Endothelial cell (in vitro differentiated cells): Measurements from ENCODE around the gene CRTC1. TPM values are rescaled to one million over a fixed set of nuclear protein-coding genes. Genes with fewer than 3 reads are reported as not detected.

Source experiments
- DNase-seq: peaks from one replicate; pipeline ENCODE4 v3.0.0; 2021; ENCODE audit warnings: low spot score
- H3K27ac Mint-ChIP-seq: one replicate; pipeline ENCODE4 v1.8.0; 2021; ENCODE audit warnings: mixed read lengths, inconsistent platforms; ENCODE audit not compliant: unreplicated experiment
- H3K27me3 Mint-ChIP-seq: one replicate; pipeline ENCODE4 v1.8.0; 2021; ENCODE audit warnings: mild to moderate bottlenecking, moderate library complexity, mixed read lengths, inconsistent platforms; ENCODE audit not compliant: unreplicated experiment
- H3K36me3 Mint-ChIP-seq: one replicate; pipeline ENCODE4 v1.8.0; 2021; ENCODE audit warnings: mild to moderate bottlenecking, low read depth, mixed read lengths, inconsistent platforms; ENCODE audit not compliant: unreplicated experiment
- H3K4me1 Mint-ChIP-seq: one replicate; pipeline ENCODE4 v1.8.0; 2021; ENCODE audit warnings: mild to moderate bottlenecking, mixed read lengths, inconsistent platforms; ENCODE audit not compliant: unreplicated experiment
- H3K4me3 Mint-ChIP-seq: one replicate; pipeline ENCODE4 v1.8.0; 2021; ENCODE audit warnings: mild to moderate bottlenecking, mixed read lengths, inconsistent platforms; ENCODE audit not compliant: unreplicated experiment
- H3K9me3 Mint-ChIP-seq: one replicate; pipeline ENCODE4 v1.8.0; 2021; ENCODE audit warnings: mixed read lengths, inconsistent platforms; ENCODE audit not compliant: unreplicated experiment
- total RNA-seq: library from RNA; stranded (reverse); fragmentation: NEBNext Ultra II Directional; extraction: Animal tissue kit (Norgen Biotek cat#: 25700); gene quantifications from one replicate; pipeline ENCODE4 v1.2.1, GENCODE V29; 2021; ENCODE audit not compliant: unreplicated experiment
- TF ChIP-seq, protein P1 (sequence below): fragments of 200-600 bp; sonication (generic); IDR thresholded peaks from one replicate; pipeline ENCODE4 v1.5.0; 2021; ENCODE audit warnings: antibody characterized with exemption; ENCODE audit not compliant: unreplicated experiment

Gene CRTC1
- total RNA-seq, 1 donor from 2014 or later, result 17.5 TPM

DNA sequence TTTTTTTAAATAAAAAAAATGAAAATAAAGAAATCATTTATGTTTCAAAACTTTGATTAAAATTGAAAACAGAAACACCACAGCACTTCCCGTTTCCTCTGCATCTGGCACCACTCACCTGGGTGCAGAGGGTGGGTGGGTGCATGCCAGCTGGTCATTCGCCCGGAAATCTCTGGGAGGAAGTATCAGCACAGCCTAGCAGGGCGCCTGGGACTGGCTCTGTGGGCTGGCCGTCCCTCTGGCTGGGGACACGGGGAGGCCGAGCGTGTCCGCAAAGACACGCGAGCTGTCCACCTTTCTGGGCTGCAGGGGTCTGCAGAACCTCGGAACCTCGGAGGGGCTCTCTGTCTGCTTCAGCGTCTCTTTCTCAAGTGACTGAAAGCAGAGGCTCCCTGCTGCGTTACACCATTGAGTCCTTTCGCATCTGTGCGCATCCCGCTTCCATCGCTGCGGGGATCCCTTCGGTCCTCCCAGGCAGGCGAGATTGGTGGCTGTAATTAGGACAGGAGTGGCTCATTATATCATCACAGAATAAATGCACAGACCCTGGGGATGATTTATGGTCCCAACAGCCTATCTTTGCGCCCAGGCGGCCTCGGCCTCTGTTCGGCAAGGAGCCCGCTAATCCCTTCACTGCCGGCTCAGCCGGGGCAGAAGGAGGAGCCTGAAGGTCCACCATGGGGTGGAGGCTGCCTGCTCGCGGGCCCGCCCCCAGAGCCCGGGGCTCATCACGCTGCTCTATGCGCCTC, 17.2 kb downstream of the CRTC1 start:
- Mint-ChIP-seq H3K9me3 (no peaks in the 10 kb centered on the region), H3K27ac (no peak overlapping the region), H3K4me3 (no peak overlapping the region), H3K36me3 (no peaks in the 10 kb centered on the region), H3K4me1 (peaks cover 9% of the 10 kb centered on the region), H3K27me3 (peaks cover 8% of the 10 kb centered on the region)
- peak; percentile 52 for DNase-seq
- TF ChIP-seq, protein P1, sequence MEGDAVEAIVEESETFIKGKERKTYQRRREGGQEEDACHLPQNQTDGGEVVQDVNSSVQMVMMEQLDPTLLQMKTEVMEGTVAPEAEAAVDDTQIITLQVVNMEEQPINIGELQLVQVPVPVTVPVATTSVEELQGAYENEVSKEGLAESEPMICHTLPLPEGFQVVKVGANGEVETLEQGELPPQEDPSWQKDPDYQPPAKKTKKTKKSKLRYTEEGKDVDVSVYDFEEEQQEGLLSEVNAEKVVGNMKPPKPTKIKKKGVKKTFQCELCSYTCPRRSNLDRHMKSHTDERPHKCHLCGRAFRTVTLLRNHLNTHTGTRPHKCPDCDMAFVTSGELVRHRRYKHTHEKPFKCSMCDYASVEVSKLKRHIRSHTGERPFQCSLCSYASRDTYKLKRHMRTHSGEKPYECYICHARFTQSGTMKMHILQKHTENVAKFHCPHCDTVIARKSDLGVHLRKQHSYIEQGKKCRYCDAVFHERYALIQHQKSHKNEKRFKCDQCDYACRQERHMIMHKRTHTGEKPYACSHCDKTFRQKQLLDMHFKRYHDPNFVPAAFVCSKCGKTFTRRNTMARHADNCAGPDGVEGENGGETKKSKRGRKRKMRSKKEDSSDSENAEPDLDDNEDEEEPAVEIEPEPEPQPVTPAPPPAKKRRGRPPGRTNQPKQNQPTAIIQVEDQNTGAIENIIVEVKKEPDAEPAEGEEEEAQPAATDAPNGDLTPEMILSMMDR, result no peak

DNA sequence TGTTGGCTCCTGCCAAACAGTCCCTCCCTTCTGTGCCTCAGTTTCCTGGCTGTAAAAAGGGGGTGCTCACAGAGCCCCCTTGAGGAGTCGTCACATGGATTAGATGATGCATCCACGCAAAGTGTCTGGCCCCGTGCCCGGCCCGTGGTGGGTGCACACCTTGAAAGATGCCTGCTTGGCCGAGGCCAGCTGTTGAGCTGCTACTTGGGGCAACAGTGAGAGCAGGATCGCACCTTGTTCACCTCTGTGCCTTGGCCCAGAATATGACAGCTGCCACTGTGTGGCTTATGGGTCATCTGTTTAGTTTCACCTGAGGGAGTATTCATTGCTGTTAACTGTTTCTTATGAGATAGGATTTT, 17.7 kb downstream of the CRTC1 start:
- H3K27me3 Mint-ChIP-seq, result peaks cover 6% of the 10 kb centered on the region
- TF ChIP-seq, protein P1, result no peak
- DNase-seq, result no peak
- H3K9me3 Mint-ChIP-seq, result no peaks in the 10 kb centered on the region
- H3K4me3 Mint-ChIP-seq, result no peak overlapping the region
- peaks cover 9% of the 10 kb centered on the region for H3K4me1 Mint-ChIP-seq
- H3K36me3 Mint-ChIP-seq, result no peaks in the 10 kb centered on the region
- no peak overlapping the region for H3K27ac Mint-ChIP-seq

DNA sequence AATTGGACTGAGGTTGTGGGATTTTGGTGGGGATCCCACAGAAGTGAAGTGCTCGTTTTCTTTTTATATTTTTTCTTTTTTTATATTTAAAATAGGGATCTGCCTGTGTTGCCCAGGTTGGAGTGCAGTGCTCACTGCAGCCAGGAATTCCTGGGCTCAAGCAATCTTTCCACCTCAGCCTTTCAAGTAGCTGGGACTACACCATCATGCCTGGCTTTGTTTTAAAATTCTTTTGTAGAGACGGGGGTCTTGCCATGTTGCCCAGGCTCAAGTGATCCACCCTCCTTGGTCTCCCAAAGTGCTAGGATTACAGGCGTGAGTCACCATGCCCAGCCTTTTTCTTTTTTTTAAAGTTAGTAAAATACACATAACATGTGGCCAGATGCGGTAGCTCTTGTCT, 20.6 kb downstream of the CRTC1 start:
- no peaks in the 10 kb centered on the region for H3K9me3 Mint-ChIP-seq
- peaks cover 8% of the 10 kb centered on the region for H3K27me3 Mint-ChIP-seq

DNA sequence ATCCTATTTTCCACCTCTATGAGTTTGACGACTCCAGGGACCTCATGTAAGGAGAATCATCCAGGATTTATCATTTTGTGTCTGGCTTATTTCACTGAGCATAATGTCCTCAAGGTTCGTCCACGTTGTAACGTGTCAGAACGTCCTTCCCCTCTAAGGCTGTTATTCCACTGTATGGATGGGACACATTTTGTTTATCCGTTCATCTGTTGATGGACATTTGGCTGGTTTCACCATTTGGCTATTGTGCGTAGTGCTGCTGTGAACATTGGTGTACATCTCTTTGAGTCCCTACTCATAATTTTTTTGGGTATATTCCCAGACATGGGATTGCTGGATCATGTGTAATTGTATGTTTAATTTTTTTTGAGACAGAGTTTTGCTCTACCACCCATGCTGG, 21.5 kb downstream of the CRTC1 start:
- H3K4me1 Mint-ChIP-seq, result peaks cover 6% of the 10 kb centered on the region

More for the DNA sequence above, 20.6 kb downstream of the CRTC1 start:
- Mint-ChIP-seq H3K36me3 (no peaks in the 10 kb centered on the region), H3K4me3 (no peak overlapping the region), H3K4me1 (peaks cover 9% of the 10 kb centered on the region), H3K27ac (no peak overlapping the region)
- no peak for DNase-seq
- TF ChIP-seq, protein P1, result no peak

More for the DNA sequence above, 21.5 kb downstream of the CRTC1 start:
- TF ChIP-seq, protein P1, result no peak
- H3K27me3 Mint-ChIP-seq, result peaks cover 6% of the 10 kb centered on the region
- DNase-seq, result no peak
- no peak overlapping the region for H3K4me3 Mint-ChIP-seq
- H3K36me3 Mint-ChIP-seq, result no peaks in the 10 kb centered on the region
- peak overlapping the region; percentile 52 for H3K27ac Mint-ChIP-seq
- no peaks in the 10 kb centered on the region for H3K9me3 Mint-ChIP-seq
